HG03558 (cell line): Measurements from ENCODE around the gene FOXK2.
"Not testable (repeated sequence)": the region's sequence is repeated elsewhere in the genome, so short reads cannot be mapped to it uniquely, and the experiment has no call there.

Source experiments
- ATAC-seq: cut with Tn5 transposase; IDR thresholded peaks from one replicate; pipeline ENCODE4 v1.9.1; 2021; ENCODE audit warnings: moderate number of reproducible peaks; ENCODE audit not compliant: unreplicated experiment; ENCODE audit errors: extremely low read depth

The FOXK2 gene

DNA sequence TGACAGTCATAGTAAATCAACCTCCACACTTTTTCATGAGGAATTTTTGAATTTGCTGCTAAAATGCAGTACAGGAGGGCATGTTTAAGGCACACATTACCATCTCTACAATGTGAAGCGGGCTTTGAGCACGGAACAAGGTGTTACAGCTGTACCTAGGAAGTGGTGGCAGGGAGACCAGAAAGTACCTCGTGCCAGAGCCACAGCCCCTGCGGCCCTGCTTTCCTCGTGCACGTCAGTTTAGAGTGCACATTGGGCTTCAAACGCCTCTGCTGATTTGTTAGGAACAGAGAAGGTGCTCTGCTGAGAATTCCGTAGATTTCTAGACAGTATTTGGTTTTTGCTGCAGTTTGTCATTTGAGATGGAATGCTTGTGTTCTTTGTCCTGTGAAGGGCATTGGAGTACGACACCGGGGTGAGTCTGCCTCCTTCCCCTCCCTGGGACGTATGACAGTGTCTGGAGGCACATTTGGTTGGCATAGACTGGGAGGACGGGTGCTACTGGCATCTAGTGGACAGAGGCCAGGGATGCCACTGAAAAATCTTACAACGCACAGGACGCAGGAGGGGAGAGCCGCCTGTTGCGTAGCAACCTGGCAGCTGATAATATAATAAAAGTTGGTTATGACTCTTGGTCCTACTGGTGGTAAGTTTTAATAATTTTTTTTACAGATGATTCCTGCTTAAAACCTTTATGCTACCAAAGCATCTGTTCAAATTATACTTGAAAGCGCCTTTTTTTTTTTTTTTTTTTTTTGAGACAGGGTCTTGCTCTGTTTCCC lies 9.1 kb downstream of the FOXK2 start:
- no peak for ATAC-seq

- ATAC-seq: no peak
Measured at GRCh38 chr17:82529914-82530300, 10.4 kb downstream of the FOXK2 start.

DNA sequence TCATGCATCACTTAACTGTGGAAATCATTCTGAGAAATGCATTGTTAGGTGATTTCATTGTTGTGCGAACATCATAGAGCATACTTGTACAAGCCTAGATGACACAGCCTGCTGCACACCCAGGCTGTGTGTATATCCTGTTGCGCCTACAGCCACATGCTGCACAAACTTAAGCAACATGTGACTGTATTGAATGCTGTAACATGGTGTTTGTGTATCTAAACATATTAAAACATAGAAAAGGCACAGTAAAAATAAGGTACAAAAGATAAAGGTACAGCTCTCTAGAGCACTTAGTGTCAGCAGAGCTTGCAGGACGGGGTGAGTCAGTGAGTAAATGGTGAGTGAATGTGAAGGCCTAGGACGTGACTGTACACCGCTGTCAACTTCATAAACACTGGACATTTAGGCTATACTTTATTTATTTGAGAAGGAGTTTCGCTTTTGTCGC lies 11.9 kb downstream of the FOXK2 start:
- ATAC-seq: no peak

DNA sequence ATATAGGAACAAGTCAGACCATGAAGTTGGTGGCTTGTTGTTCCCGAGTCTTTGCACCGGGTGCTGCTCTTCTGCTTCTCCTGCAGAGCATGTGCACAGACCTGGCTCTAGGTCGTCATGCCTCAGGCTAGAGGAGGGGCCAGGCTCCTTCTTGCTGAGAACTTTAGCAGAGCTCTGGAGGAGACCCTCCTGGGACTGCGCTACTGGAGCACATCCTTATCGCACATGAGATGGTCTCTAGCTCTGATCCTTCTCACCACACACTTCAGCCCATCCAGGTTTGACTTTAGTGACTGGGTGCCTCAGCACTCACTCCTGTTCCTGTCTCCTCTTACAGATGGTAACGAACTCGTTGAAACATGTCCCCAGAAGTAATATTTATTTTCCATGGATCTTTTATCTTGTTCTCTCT lies 14.9 kb downstream of the FOXK2 start:
- ATAC-seq: no peak

DNA sequence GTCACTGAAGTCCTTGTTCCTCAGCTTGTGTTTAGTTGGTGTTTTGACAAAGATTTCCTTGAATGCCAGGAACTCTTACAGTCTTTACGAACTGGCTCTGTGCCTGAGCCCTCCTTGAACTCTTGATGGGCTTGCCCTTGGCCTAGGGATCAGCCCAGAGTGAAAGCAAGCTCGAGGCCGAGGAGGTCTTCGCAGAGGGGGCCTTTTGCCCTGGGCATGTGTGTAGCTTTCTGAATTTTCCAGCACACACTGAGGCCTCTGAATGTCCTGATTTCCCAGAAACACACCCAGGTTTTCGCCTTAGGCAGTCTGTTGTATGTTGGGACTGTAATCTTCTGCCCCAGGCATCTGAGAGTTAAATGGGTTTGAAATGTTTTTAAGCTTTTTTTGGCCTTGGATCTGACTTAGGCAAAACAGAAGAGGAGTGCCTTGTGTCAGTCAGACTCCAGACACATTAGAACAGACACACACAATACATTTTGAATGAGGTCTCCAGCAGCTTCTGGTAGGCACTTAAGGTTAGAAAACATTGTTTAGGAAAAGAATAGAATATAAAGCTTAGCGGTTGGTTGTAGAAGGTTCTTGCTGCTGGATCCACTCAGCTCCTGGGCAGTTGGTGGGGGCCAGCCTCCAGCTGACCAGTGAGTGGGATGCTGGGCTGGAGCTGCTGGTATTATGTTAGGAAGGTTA lies 17.1 kb downstream of the FOXK2 start:
- ATAC-seq: no peak

DNA sequence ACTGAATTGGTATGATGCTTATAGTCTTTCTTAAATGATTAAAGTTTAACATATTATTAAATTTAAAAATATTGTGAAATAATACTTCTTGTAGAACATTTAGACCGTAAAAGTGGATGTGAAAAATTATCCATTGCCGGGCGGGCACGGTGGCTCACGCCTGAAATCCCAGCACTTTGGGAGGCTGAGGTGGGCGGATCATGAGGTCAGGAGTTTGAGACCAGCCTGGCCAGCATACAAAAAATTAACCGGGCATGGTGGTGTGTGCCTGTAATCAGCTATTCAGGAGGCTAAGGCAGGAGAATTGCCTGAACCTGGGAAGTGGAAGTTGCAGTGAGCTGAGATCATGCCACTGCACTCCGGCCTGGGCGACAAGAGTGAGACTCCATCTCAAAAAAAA lies 17.7 kb downstream of the FOXK2 start:
- ATAC-seq: not testable (repeated sequence)

DNA sequence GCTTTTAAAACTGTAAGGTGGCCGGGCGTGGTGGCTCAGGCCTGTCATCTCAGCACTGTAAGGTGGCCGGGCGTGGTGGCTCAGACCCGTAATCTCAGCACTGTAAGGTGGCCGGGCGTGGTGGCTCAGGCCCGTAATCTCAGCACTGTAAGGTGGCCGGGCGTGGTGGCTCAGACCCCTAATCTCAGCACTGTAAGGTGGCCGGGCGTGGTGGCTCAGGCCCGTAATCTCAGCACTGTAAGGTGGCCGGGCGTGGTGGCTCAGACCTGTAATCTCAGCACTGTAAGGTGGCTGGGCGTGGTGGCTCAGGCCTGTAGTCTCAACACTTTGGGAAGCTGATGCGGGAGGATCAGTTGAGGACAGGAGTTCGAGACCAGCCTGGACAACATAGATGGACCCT lies 19.5 kb downstream of the FOXK2 start:
- ATAC-seq: not testable (repeated sequence)

GRCh38 chr17:82542439-82542838 lies 22.9 kb downstream of the FOXK2 start:
- no peak for ATAC-seq

- ATAC-seq: no peak
Measured at GRCh38 chr17:82544431-82545070, 25.0 kb downstream of the FOXK2 start.

GRCh38 chr17:82545071-82545462 lies 25.5 kb downstream of the FOXK2 start:
- ATAC-seq: no peak

- no peak for ATAC-seq
Measured at GRCh38 chr17:82547981-82548380, 28.4 kb downstream of the FOXK2 start.

DNA sequence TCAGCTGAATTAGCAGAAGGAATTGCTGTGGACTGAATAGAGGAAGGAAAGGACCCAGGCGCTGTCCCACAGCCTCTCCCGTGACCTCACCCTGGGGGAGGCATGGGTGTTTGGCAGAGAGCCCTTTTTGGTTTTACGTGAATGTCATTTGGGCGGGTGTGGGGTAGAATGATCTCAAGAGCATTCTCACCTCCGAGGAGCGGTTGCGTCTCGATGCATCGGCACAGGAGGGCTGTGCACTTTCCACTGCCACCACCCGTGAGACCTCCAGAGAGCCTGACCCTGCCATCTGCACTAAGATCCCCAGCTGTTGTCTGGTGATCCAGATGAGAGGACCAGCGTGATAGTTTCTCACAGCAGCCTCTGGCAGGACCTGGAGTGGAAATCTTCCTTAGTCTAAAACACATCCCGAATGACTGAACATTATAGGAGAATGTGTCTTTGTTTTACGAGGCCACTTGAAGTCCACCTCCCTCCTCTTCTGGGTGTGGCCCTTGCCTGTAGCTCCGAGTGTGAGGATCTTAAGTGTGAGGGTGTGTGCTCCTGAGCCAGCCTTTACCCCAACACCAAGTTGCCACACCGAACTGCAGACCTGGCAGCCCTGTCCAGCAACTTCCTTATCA lies 29.3 kb downstream of the FOXK2 start:
- ATAC-seq: no peak

DNA sequence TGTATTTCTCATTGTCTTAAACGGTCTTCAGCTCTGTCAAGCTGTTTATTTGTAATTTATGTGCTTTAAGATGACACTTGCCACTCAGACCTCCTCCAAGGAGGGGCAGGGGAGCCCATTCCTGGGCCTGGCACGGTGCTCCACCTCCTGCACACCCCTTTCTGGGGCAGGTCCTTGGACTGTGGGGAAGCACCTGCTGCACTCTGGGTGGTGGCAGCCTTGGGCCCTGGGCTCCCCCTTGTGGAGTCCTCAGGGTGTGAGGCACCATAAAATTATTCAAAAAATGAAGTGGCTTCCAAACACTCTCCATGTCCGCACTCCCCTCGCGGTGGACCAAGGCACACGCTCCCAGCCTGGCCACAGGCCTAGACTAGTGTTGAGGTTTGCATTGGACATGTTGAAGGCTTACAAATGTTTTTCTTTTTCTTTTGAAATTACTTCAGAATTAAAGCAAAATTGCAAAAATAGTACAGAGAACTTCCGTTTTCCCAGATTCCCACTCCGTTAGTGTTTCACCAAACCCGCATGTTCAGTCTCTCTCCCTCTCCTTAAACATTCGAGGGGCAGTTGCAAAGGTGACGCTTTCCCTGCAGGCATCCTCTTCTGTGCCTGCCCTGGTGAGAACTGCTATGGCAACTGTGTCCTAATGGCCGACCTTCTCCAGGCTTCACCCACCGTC lies 32.4 kb downstream of the FOXK2 start:
- ATAC-seq: no peak

- no peak for ATAC-seq
Measured at GRCh38 chr17:82552580-82552979, 33.0 kb downstream of the FOXK2 start.

- no peak for ATAC-seq
Measured at GRCh38 chr17:82553210-82553930, 33.8 kb downstream of the FOXK2 start.

DNA sequence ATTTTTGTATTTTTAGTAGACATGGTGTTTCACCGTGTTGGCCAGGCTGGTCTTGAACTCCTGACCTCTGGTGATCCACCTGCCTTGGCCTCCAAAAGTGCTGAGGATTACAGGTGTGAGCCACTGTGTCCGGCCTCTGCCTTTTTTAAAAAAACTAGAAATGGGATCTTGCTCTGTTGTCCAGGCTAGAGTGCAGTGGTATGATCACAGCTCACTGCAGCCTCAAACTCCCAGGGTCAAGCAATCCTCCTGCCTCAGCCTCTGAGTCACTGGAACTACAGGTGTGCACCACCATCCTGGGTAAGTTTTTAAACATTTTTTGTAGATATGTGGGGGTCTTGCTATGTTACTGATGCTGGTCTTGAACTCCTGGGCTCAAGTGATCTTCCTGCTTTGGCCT lies 38.0 kb downstream of the FOXK2 start:
- not testable (repeated sequence) for ATAC-seq

DNA sequence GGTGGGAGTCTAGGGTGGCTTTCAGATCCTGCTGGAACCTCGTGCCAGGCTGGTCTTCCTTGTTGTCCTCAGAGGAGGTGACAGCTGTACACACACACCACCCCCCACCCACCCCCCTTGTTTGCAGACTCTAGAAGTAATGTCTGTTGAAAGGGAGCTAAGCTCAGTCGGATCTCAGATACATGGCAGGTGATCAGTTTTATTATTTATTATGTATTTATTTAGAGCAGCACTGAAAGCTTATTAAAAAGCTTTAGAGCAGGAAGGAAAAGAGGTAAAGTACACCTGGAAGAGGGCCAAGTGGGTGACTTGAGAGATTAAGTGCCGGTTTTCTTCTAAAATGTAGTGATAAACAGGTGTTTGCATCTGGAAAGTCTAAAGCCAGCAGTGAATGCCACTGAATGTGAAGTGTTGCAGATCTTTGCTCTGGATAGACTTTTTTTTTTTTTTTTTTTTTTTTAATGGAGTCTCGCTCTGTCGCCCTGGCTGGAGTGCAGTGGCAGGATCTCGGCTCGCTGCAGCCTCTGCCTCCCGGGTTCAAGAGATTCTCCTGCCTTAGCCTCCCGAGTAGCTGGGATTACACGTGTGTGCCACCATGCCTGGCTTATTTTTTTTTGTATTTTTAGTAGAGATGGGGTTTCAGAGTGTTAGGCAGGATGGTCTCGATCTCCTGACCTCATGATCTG lies 40.2 kb downstream of the FOXK2 start:
- no peak for ATAC-seq

DNA sequence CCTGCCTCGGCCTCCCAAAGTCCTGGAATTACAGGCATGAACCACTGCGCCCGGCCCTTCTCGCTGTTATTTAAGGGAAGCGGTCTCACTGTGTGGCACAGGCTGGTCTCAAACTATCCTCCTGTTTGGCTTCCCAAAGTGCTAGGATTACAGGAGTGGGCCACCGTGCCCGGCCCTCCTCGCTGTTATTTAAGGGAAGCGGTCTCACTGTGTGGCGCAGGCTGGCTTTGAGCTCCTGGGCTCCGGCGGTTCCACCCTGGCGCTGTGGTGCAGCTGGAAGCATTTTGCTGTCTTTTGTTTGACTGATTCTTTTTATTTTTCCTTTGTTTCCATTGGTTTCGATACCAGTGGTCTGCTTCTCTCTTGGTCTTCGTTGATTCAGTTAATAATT lies 40.7 kb downstream of the FOXK2 start:
- no peak for ATAC-seq

- ATAC-seq: no peak
Measured at GRCh38 chr17:82560802-82561428, 41.4 kb downstream of the FOXK2 start.
